OCI-LY3 (cell line): ENCODE data around the gene CREB3.

ENCODE experiments used
- H2AFZ ChIP-seq: fragments of 200-600, 300-600 bp; shearing (Covaris generic); 2 replicates; pipeline ENCODE4 v1.6.0; 2014; ENCODE audit warnings: antibody characterized with exemption, low read depth, low read length
- H3K27ac ChIP-seq: fragments of 200-600, 300-600 bp; sonication (generic); 2 replicates; pipeline ENCODE4 v1.5.1; 2014; ENCODE audit warnings: mild to moderate bottlenecking, low read length, moderate library complexity, mixed read lengths
- H3K27me3 ChIP-seq: fragments of 200-600, 300-600 bp; sonication (generic); 2 replicates; pipeline ENCODE4 v1.6.1; 2014; ENCODE audit warnings: low read depth, low read length, mixed read lengths
- H3K36me3 ChIP-seq: fragments of 200-600, 300-600 bp; sonication (generic); replicated peaks from 2 replicates; pipeline ENCODE3; 2014; ENCODE audit warnings: low read depth, low read length, mixed read lengths
- H3K4me1 ChIP-seq: fragments of 300-600, 200-600 bp; sonication (generic); 2 replicates; pipeline ENCODE4 v1.6.1; 2014; ENCODE audit warnings: low read length, mixed read lengths
- H3K4me2 ChIP-seq: fragments of 200-600, 300-600 bp; sonication (generic); 2 replicates; pipeline ENCODE4 v1.6.1; 2014; ENCODE audit warnings: low read length, mixed read lengths
- H3K4me3 ChIP-seq: fragments of 300-600, 200-600 bp; sonication (generic); 2 replicates; pipeline ENCODE4 v1.5.1; 2014; ENCODE audit warnings: antibody characterized with exemption, mild to moderate bottlenecking, low read length, moderate library complexity
- H3K79me2 ChIP-seq: fragments of 300-600, 200-600 bp; shearing (Covaris generic); 2 replicates; pipeline ENCODE4 v1.6.1; 2014; ENCODE audit warnings: mild to moderate bottlenecking, low read length, mixed read lengths
- H3K9ac ChIP-seq: fragments of 300-600, 200-600 bp; shearing (Covaris generic); 2 replicates; pipeline ENCODE4 v1.6.0; 2014; ENCODE audit warnings: mild to moderate bottlenecking, low read length, moderate library complexity
- H3K9me3 ChIP-seq: fragments of 200-600, 300-600 bp; shearing (Covaris generic); 2 replicates; pipeline ENCODE4 v1.6.1; 2014; ENCODE audit warnings: low read length, mixed read lengths; ENCODE audit not compliant: insufficient read depth
- H4K20me1 ChIP-seq: fragments of 200-600, 300-600 bp; sonication (generic); 2 replicates; pipeline ENCODE4 v1.6.1; 2016; ENCODE audit warnings: low read length, mixed read lengths; ENCODE audit not compliant: insufficient read depth
- CTCF ChIP-seq: fragments of 200-600, 300-600 bp; sonication (generic); IDR thresholded peaks from 2 replicates; pipeline ENCODE4 v1.5.1; 2014; ENCODE audit warnings: antibody characterized with exemption, low read length, low read depth
- EZH2phosphoT487 ChIP-seq: fragments of 200-600 bp; shearing (Covaris generic); IDR thresholded peaks from 2 replicates; pipeline ENCODE4 v1.6.1; 2018; ENCODE audit warnings: antibody characterized with exemption, mixed run types, low read depth

CREB3 gene

GRCh38 chr9:35719546-35719945 is 12.9 kb upstream of the CREB3 start:
- no peak overlapping the region for H3K9ac ChIP-seq
- H3K27me3 ChIP-seq: no peaks in the 10 kb centered on the region
- no peak overlapping the region for H3K4me3 ChIP-seq
- no peaks in the 10 kb centered on the region for H3K4me1 ChIP-seq
- H3K27ac ChIP-seq: no peak overlapping the region
- H3K79me2 ChIP-seq: no peaks in the 10 kb centered on the region
- no peaks in the 10 kb centered on the region for H4K20me1 ChIP-seq
- no peak overlapping the region for H2AFZ ChIP-seq
- TF ChIP-seq EZH2phosphoT487: no peak
- TF ChIP-seq CTCF: no peak
- H3K4me2 ChIP-seq: no peak overlapping the region
- H3K9me3 ChIP-seq: no peaks in the 10 kb centered on the region
- H3K36me3 ChIP-seq: peaks cover 90% of the 10 kb centered on the region

- peaks cover 22% of the 10 kb centered on the region for H3K79me2 ChIP-seq
- H3K4me2 ChIP-seq: no peak overlapping the region
- TF ChIP-seq CTCF (no peak), EZH2phosphoT487 (no peak)
- no peak overlapping the region for H3K9ac ChIP-seq
- no peak overlapping the region for H2AFZ ChIP-seq
- peaks cover 71% of the 10 kb centered on the region for H3K36me3 ChIP-seq
- H3K9me3 ChIP-seq: no peaks in the 10 kb centered on the region
- H3K4me1 ChIP-seq: peaks cover 11% of the 10 kb centered on the region
- H4K20me1 ChIP-seq: peaks cover 21% of the 10 kb centered on the region
- no peaks in the 10 kb centered on the region for H3K27me3 ChIP-seq
- H3K27ac ChIP-seq: no peak overlapping the region
- H3K4me3 ChIP-seq: no peak overlapping the region
These were observed 9.0 kb upstream of the CREB3 start for GRCh38 chr9:35723426-35723825.

- TF ChIP-seq EZH2phosphoT487 (no peak), CTCF (no peak)
- Histone ChIP-seq H2AFZ (no peak overlapping the region), H3K9ac (no peak overlapping the region), H3K36me3 (peaks cover 66% of the 10 kb centered on the region), H3K9me3 (no peaks in the 10 kb centered on the region), H3K79me2 (peaks cover 27% of the 10 kb centered on the region), H3K27ac (no peak overlapping the region), H3K4me2 (no peak overlapping the region), H4K20me1 (peaks cover 26% of the 10 kb centered on the region), H3K4me3 (no peak overlapping the region), H3K27me3 (no peaks in the 10 kb centered on the region), H3K4me1 (peaks cover 16% of the 10 kb centered on the region)
These were observed 8.6 kb upstream of the CREB3 start for GRCh38 chr9:35723908-35724307.

GRCh38 chr9:35725362-35725761 is 7.1 kb upstream of the CREB3 start:
- Histone ChIP-seq H4K20me1 (peaks cover 38% of the 10 kb centered on the region), H3K36me3 (peaks cover 55% of the 10 kb centered on the region), H3K27me3 (no peaks in the 10 kb centered on the region), H3K27ac (no peak overlapping the region), H3K79me2 (peaks cover 41% of the 10 kb centered on the region), H3K9ac (no peak overlapping the region), H3K4me2 (no peak overlapping the region), H3K4me1 (peaks cover 30% of the 10 kb centered on the region), H3K9me3 (no peaks in the 10 kb centered on the region), H2AFZ (no peak overlapping the region), H3K4me3 (no peak overlapping the region)
- TF ChIP-seq CTCF: no peak
- TF ChIP-seq EZH2phosphoT487: no peak
